Psoas muscle (tissue), 8 donors: ENCODE data around the gene CAST. TPM values are rescaled to one million over a fixed set of nuclear protein-coding genes. Genes with fewer than 3 reads are reported as not detected.
A peak's percentile ranks its signal among the peaks of the same experiment; 100 is the strongest.

Source experiments
- ATAC-seq, 4 donors: fragments of 200-7000 bp; cut with Tn5 transposase; one replicate each; pipeline ENCODE4 v1.9.1; 2020; ENCODE audit warnings: moderate library complexity in 3 of 4, mild to moderate bottlenecking in 2 of 4
- DNase-seq, 2 donors: peaks; one replicate each; pipeline ENCODE4 v3.0.0-alpha.2; 2020
- H3K27ac ChIP-seq: fragments of 200-600 bp; one replicate; pipeline ENCODE4 v1.8.0; 2022
- H3K27me3 ChIP-seq, 3 donors: fragments of 200-600 bp in 1 of 3; one replicate each; pipeline versions ENCODE4 v1.6.1 to v1.8.0; 2013 to 2022; ENCODE audit warnings: low read length in 2 of 3, mild to moderate bottlenecking in 2 of 3, moderate library complexity in 1 of 3; ENCODE audit not compliant: insufficient read depth in 3 of 3
- H3K36me3 ChIP-seq, 2 donors: fragments of 200-600 bp in 1 of 2; one replicate each; pipeline versions ENCODE4 v1.6.1 to v1.8.0; 2013 to 2022; ENCODE audit warnings: low read depth in 1 of 2, mild to moderate bottlenecking in 1 of 2, moderate library complexity in 1 of 2; ENCODE audit not compliant: insufficient read depth in 1 of 2
- H3K4me1 ChIP-seq: fragments of 200-600 bp; one replicate; pipeline ENCODE4 v1.8.0; 2022
- H3K4me3 ChIP-seq: fragments of 200-600 bp; one replicate; pipeline ENCODE4 v1.8.0; 2022; ENCODE audit warnings: mild to moderate bottlenecking
- H3K9me3 ChIP-seq: fragments of 200-600 bp; one replicate; pipeline ENCODE4 v1.8.0; 2022
- CTCF ChIP-seq: fragments of 200-600 bp; IDR thresholded peaks from one replicate; pipeline ENCODE4 v1.8.0; 2022; ENCODE audit warnings: antibody characterized with exemption
- WGBS, 3 donors: extraction: QIAGEN DNeasy Blood & Tissue Kit; methylation state at CpG; one replicate each; pipeline versions ENCODE4 v1.1.6 to v1.1.7; 2013; 5-methylcytosine and 5-hydroxymethylcytosine counted together
- intact Hi-C, 2 donors: fragments of 100-400 bp; cut with DNase I; formaldehyde crosslinking; loops; one replicate each; pipeline versions ENCODE4 v1.11.0 to v1.14.2; 2022
- polyA plus RNA-seq, 3 donors: library from polyadenylated mRNA; stranded (reverse); fragments of 200-250 nt; gene quantifications; one replicate each; pipeline ENCODE4 v1.2.3, GENCODE V29; 2013
- total RNA-seq, 4 donors: library from RNA; stranded (reverse); fragmentation: NEBNext Ultra II Directional in 2 of 4; extraction: Animal tissue kit (Norgen Biotek cat#: 25700) in 2 of 4; gene quantifications; one replicate each; pipeline versions ENCODE4 v1.2.1 to v1.2.4, GENCODE V29; 2021 to 2023
- donor health status: healthy with polysubstance abuse.
- donor health status: DM: no; HTN: no; CAD: no; lungs with moderate emphysema.
- donor health status: Bipolar disorder and iron deficiency.
- donor health status: healthy.
- donor health status: DM: yes; HTN: yes; CAD: no.
- donor health status: DM: no; HTN: no; CAD: no.
- donor health status: DM: no; HTN: no; CAD: no.
- donor health status: DM: yes; HTN: yes; CAD: no.

The CAST gene
- total and polyA plus RNA-seq, 7 donors, result 193 to 447 (median 312) TPM

GRCh38 chr5:96816411-96816939 lies 154.3 kb downstream of the CAST start:
- H3K36me3 ChIP-seq, result no peaks in the 10 kb centered on the region
- H3K27ac ChIP-seq, result no peak overlapping the region
- intact Hi-C loops, result no loop called here
- no peak for DNase-seq
- H3K27me3 ChIP-seq, result no peaks in the 10 kb centered on the region
- no peak overlapping the region for H3K4me3 ChIP-seq
- peaks cover 6% of the 10 kb centered on the region for H3K4me1 ChIP-seq
- TF ChIP-seq CTCF, result no peak
- H3K9me3 ChIP-seq, result no peaks in the 10 kb centered on the region
- peak in 1 of 4 donors; percentile 36 for ATAC-seq
- WGBS, 3 donors, result 70 to 75% (median 75%) methylated on average over 6 of the region's 6 CpGs

- no peaks in the 10 kb centered on the region for H3K27me3 ChIP-seq
- intact Hi-C loops, result no loop called here
- DNase-seq, result no peak
- no peak for TF ChIP-seq CTCF
- peaks cover 6% of the 10 kb centered on the region for H3K4me1 ChIP-seq
- H3K4me3 ChIP-seq, result no peak overlapping the region
- H3K9me3 ChIP-seq, result no peaks in the 10 kb centered on the region
- no peaks in the 10 kb centered on the region for H3K36me3 ChIP-seq
- ATAC-seq, result no peak
- 74 to 88% (median 85%) methylated on average over 1 of the region's 1 CpG for WGBS, 3 donors
- no peak overlapping the region for H3K27ac ChIP-seq
Measured at GRCh38 chr5:96816991-96817390, 154.8 kb downstream of the CAST start.

GRCh38 chr5:96817506-96817905 lies 155.3 kb downstream of the CAST start:
- ATAC-seq (peak in 3 of 4 donors; percentile 56 to 76 (median 65)), DNase-seq (no peak)
- Histone ChIP-seq H3K36me3 (no peaks in the 10 kb centered on the region), H3K27me3 (no peaks in the 10 kb centered on the region), H3K27ac (peak overlapping the region; percentile 4), H3K9me3 (no peaks in the 10 kb centered on the region), H3K4me3 (no peak overlapping the region), H3K4me1 (peaks cover 6% of the 10 kb centered on the region)
- intact Hi-C loops, result no loop called here
- 18 to 34% (median 24%) methylated on average over 2 of the region's 2 CpGs for WGBS, 3 donors
- no peak for TF ChIP-seq CTCF

- no peak for TF ChIP-seq CTCF
- DNase-seq (no peak), ATAC-seq (no peak)
- H3K27ac ChIP-seq, result no peak overlapping the region
- no peaks in the 10 kb centered on the region for H3K9me3 ChIP-seq
- intact Hi-C loops, result no loop called here
- 83 to 90% (median 84%) methylated on average over 8 of the region's 8 CpGs for WGBS, 3 donors
- H3K4me3 ChIP-seq, result no peak overlapping the region
- H3K4me1 ChIP-seq, result peaks cover 6% of the 10 kb centered on the region
- no peaks in the 10 kb centered on the region for H3K36me3 ChIP-seq
- no peaks in the 10 kb centered on the region for H3K27me3 ChIP-seq
Measured at GRCh38 chr5:96818125-96818788, 156.1 kb downstream of the CAST start.

- Histone ChIP-seq H3K9me3 (no peaks in the 10 kb centered on the region), H3K36me3 (no peaks in the 10 kb centered on the region), H3K4me3 (no peak overlapping the region), H3K4me1 (peaks cover 6% of the 10 kb centered on the region), H3K27me3 (no peaks in the 10 kb centered on the region), H3K27ac (no peak overlapping the region)
- DNase-seq (no peak), ATAC-seq (no peak)
- intact Hi-C loops, result no loop called here
- 94 to 97% (median 97%) methylated on average over 4 of the region's 4 CpGs for WGBS, 3 donors
- TF ChIP-seq CTCF, result no peak
Measured at GRCh38 chr5:96819806-96820205, 157.6 kb downstream of the CAST start.
